Tibial nerve (tissue), 4 donors: ENCODE results near the gene KAZN. TPM values are rescaled to one million over a fixed set of nuclear protein-coding genes. Genes with fewer than 3 reads are reported as not detected.

Experiments used
- DNase-seq, 2 donors: peaks; one replicate each; pipeline ENCODE4 v3.0.0-alpha.2; 2019; ENCODE audit warnings: low spot score in 2 of 2
- H3K27ac ChIP-seq, 4 donors: fragments of 200-600 bp; sonication (generic) in 3 of 4; one replicate each; pipeline ENCODE4 v1.5.1; 2017 to 2019; ENCODE audit warnings: mild to moderate bottlenecking in 1 of 4
- H3K27me3 ChIP-seq, 2 donors: fragments of 200-600 bp; sonication (generic) in 1 of 2; one replicate each; pipeline versions ENCODE4 v1.5.1 to v1.6.0; 2017 to 2019
- H3K36me3 ChIP-seq, 3 donors: fragments of 200-600 bp; sonication (generic); one replicate each; pipeline ENCODE4 v1.5.1; 2018 to 2019
- H3K4me1 ChIP-seq, 4 donors: fragments of 200-600 bp; sonication (generic) in 3 of 4; one replicate each; pipeline ENCODE4 v1.5.1; 2017 to 2019
- H3K4me3 ChIP-seq, 4 donors: fragments of 200-600 bp; sonication (generic) in 3 of 4; one replicate each; pipeline ENCODE4 v1.5.1; 2017 to 2019; ENCODE audit warnings: mild to moderate bottlenecking in 1 of 4, moderate library complexity in 1 of 4
- H3K9me3 ChIP-seq, 4 donors: fragments of 200-600 bp; sonication (generic) in 3 of 4; one replicate each; pipeline ENCODE4 v1.5.1; 2017 to 2019
- EP300 ChIP-seq, 2 donors: sonication (generic); formaldehyde crosslinking; IDR thresholded peaks; one replicate each; pipeline ENCODE4 v1.6.1; 2017; ENCODE audit warnings: antibody characterized with exemption in 2 of 2, mild to moderate bottlenecking in 1 of 2
- POLR2A ChIP-seq, 2 donors: fragments of 450-650 bp; IDR thresholded peaks; one replicate each; pipeline ENCODE4 v1.6.1; 2017; ENCODE audit warnings: antibody characterized with exemption in 2 of 2, mild to moderate bottlenecking in 2 of 2, moderate library complexity in 2 of 2
- WGBS, 2 donors: methylation state at CpG; one replicate each; pipeline ENCODE4 v1.1.5; 2018; 5-methylcytosine and 5-hydroxymethylcytosine counted together
- total RNA-seq, 4 donors: library from RNA; depleted of rRNA; stranded (reverse); fragments of >200 nt; gene quantifications; one replicate each; pipeline ENCODE4 v1.1.0, GENCODE V29; 2016
- TF ChIP-seq, protein P1 (sequence below), 5 experiments: fragments of 200-600 bp in 3 of 5; fragments of 450-650 bp in 2 of 5; sonication (generic) in 3 of 5; IDR thresholded peaks; one replicate each; pipeline ENCODE4 v1.5.1; 2016 to 2019; ENCODE audit warnings: antibody characterized with exemption in 5 of 5, mild to moderate bottlenecking in 3 of 5, moderate library complexity in 2 of 5

Gene KAZN
- total RNA-seq, 4 donors from 2014 or later = 16.0 to 29.2 (median 22.2) TPM

GRCh38 chr1:14977338-14977931 is 378.9 kb downstream of the KAZN start:
- DNase-seq = no peak
- 87 to 89% methylated on average over 13 to 15 of the region's 15 CpGs for WGBS, 2 donors
- Histone ChIP-seq H3K4me3 (no peak overlapping the region), H3K27me3 (no peaks in the 10 kb centered on the region), H3K27ac (no peak overlapping the region), H3K9me3 (peaks cover 0 to 14% (median 0%) of the 10 kb centered on the region in 4 donors), H3K36me3 (no peaks in the 10 kb centered on the region), H3K4me1 (no peaks in the 10 kb centered on the region)
- TF ChIP-seq POLR2A (IDR thresholded peaks at IDR 0.05) = no peak
- no peak for TF ChIP-seq EP300 (IDR thresholded peaks at IDR 0.05)
- TF ChIP-seq, protein P1, sequence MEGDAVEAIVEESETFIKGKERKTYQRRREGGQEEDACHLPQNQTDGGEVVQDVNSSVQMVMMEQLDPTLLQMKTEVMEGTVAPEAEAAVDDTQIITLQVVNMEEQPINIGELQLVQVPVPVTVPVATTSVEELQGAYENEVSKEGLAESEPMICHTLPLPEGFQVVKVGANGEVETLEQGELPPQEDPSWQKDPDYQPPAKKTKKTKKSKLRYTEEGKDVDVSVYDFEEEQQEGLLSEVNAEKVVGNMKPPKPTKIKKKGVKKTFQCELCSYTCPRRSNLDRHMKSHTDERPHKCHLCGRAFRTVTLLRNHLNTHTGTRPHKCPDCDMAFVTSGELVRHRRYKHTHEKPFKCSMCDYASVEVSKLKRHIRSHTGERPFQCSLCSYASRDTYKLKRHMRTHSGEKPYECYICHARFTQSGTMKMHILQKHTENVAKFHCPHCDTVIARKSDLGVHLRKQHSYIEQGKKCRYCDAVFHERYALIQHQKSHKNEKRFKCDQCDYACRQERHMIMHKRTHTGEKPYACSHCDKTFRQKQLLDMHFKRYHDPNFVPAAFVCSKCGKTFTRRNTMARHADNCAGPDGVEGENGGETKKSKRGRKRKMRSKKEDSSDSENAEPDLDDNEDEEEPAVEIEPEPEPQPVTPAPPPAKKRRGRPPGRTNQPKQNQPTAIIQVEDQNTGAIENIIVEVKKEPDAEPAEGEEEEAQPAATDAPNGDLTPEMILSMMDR (IDR thresholded peaks at IDR 0.05) = no peak

GRCh38 chr1:14980621-14981218 is 382.2 kb downstream of the KAZN start:
- no peaks in the 10 kb centered on the region for H3K4me1 ChIP-seq
- DNase-seq = no peak
- TF ChIP-seq EP300 (IDR thresholded peaks at IDR 0.05) = no peak
- no peak for TF ChIP-seq POLR2A (IDR thresholded peaks at IDR 0.05)
- TF ChIP-seq, protein P1 (IDR thresholded peaks at IDR 0.05) = no peak
- no peak overlapping the region for H3K4me3 ChIP-seq
- no peaks in the 10 kb centered on the region for H3K27me3 ChIP-seq
- 39 to 47% methylated on average over 17 of the region's 17 CpGs for WGBS, 2 donors
- H3K27ac ChIP-seq = no peak overlapping the region
- H3K36me3 ChIP-seq = no peaks in the 10 kb centered on the region
- H3K9me3 ChIP-seq = no peaks in the 10 kb centered on the region

DNA sequence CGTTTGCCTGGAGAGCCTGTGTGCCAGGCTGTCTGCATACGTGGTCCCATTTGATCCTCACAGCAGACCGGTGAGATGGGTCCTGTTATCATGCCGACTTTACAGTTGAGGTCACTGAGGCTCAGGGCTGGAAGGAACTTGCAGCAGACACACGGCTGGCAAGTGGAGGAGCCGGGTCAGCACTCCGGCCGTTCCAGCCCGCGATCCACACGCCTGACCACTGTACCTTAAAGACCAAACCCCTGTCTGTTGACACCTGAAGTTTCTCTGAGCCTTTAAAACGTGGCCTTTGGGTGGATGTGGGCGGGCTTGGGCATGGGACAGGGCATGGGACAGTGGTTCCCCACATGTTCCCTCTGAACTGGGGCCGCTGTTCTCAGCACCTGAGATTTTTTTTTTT is 383.5 kb downstream of the KAZN start:
- Histone ChIP-seq H3K4me1 (no peaks in the 10 kb centered on the region), H3K27me3 (no peaks in the 10 kb centered on the region), H3K36me3 (no peaks in the 10 kb centered on the region), H3K27ac (no peak overlapping the region), H3K9me3 (no peaks in the 10 kb centered on the region), H3K4me3 (no peak overlapping the region)
- TF ChIP-seq, protein P1 (IDR thresholded peaks at IDR 0.05) = no peak
- TF ChIP-seq EP300 (IDR thresholded peaks at IDR 0.05) (no peak), POLR2A (IDR thresholded peaks at IDR 0.05) (no peak)
- no peak for DNase-seq
- WGBS, 2 donors = 88 to 90% methylated on average over 13 to 14 of the region's 14 CpGs

- H3K27ac ChIP-seq = no peak overlapping the region
- peaks cover 0 to 5% (median 0%) of the 10 kb centered on the region in 4 donors for H3K4me1 ChIP-seq
- no peaks in the 10 kb centered on the region for H3K27me3 ChIP-seq
- H3K4me3 ChIP-seq = no peak overlapping the region
- TF ChIP-seq EP300 (IDR thresholded peaks at IDR 0.05) (no peak), POLR2A (IDR thresholded peaks at IDR 0.05) (no peak)
- TF ChIP-seq, protein P1 (IDR thresholded peaks at IDR 0.05) = no peak
- WGBS, 2 donors = 90 to 93% methylated on average over 13 of the region's 13 CpGs
- no peaks in the 10 kb centered on the region for H3K9me3 ChIP-seq
- DNase-seq = no peak
- no peaks in the 10 kb centered on the region for H3K36me3 ChIP-seq
These were observed 384.8 kb downstream of the KAZN start for GRCh38 chr1:14983277-14983676.

- 79 to 92% methylated on average over 8 of the region's 8 CpGs for WGBS, 2 donors
- Histone ChIP-seq H3K36me3 (no peaks in the 10 kb centered on the region), H3K9me3 (no peaks in the 10 kb centered on the region), H3K4me3 (no peak overlapping the region), H3K27me3 (no peaks in the 10 kb centered on the region), H3K27ac (no peak overlapping the region), H3K4me1 (peaks cover 0 to 11% (median 0%) of the 10 kb centered on the region in 4 donors)
- TF ChIP-seq, protein P1 (IDR thresholded peaks at IDR 0.05) = no peak
- TF ChIP-seq POLR2A (IDR thresholded peaks at IDR 0.05) (no peak), EP300 (IDR thresholded peaks at IDR 0.05) (no peak)
- DNase-seq = no peak
These were observed 387.7 kb downstream of the KAZN start for GRCh38 chr1:14986168-14986567.
